Sigmoid colon (tissue), 7 donors: ENCODE results near the gene PTPN14. TPM values are rescaled to one million over a fixed set of nuclear protein-coding genes. Genes with fewer than 3 reads are reported as not detected.
"Not testable (repeated sequence)": the region's sequence is repeated elsewhere in the genome, so short reads cannot be mapped to it uniquely, and the experiment has no call there.

ENCODE experiments used
- DNase-seq: peaks from one replicate; pipeline ENCODE4 v3.0.0-alpha.2; 2019
- H3K27ac ChIP-seq, 4 donors: fragments of 200-600 bp; sonication (generic); one replicate each; pipeline ENCODE4 v1.5.1; 2016 to 2019; ENCODE audit warnings: mild to moderate bottlenecking in 1 of 4
- H3K27me3 ChIP-seq, 3 donors: fragments of 200-600 bp; sonication (generic); one replicate each; pipeline ENCODE4 v1.5.1; 2019; ENCODE audit warnings: mild to moderate bottlenecking in 1 of 3
- H3K36me3 ChIP-seq, 4 donors: fragments of 200-600 bp; sonication (generic); one replicate each; pipeline ENCODE4 v1.5.1; 2016 to 2019
- H3K4me1 ChIP-seq, 4 donors: fragments of 200-600 bp; sonication (generic); one replicate each; pipeline ENCODE4 v1.5.1; 2017 to 2019
- H3K4me3 ChIP-seq, 4 donors: fragments of 200-600 bp; sonication (generic); one replicate each; pipeline ENCODE4 v1.5.1; 2017 to 2019; ENCODE audit warnings: mild to moderate bottlenecking in 2 of 4, moderate library complexity in 1 of 4
- H3K9me3 ChIP-seq, 4 donors: fragments of 200-600 bp in 3 of 4; sonication (generic) in 3 of 4; one replicate each; pipeline versions ENCODE4 v1.5.1 to v1.6.1; 2013 to 2019
- EP300 ChIP-seq, 4 donors: sonication (generic); formaldehyde crosslinking; IDR thresholded peaks; one replicate each; pipeline ENCODE4 v1.6.1; 2017; ENCODE audit warnings: antibody characterized with exemption in 4 of 4
- POLR2A ChIP-seq, 2 donors: fragments of 450-650 bp; IDR thresholded peaks; one replicate each; pipeline ENCODE4 v1.6.1; 2016; ENCODE audit warnings: antibody characterized with exemption in 2 of 2, mild to moderate bottlenecking in 2 of 2, moderate library complexity in 2 of 2
- POLR2AphosphoS5 ChIP-seq, 4 donors: sonication (generic); formaldehyde crosslinking; IDR thresholded peaks; one replicate each; pipeline ENCODE4 v1.6.1; 2017; ENCODE audit warnings: antibody characterized with exemption in 4 of 4
- WGBS, 2 donors: extraction: QIAGEN DNeasy Blood & Tissue Kit; methylation state at CpG; one replicate each; pipeline ENCODE4 v1.1.7; 2013; 5-methylcytosine and 5-hydroxymethylcytosine counted together
- intact Hi-C: fragments of 100-400 bp; cut with DNase I; formaldehyde crosslinking; loops from one replicate; pipeline ENCODE4 v1.15.1; 2023
- polyA plus RNA-seq, 3 donors: library from polyadenylated mRNA; stranded (reverse); fragments of 200-250 nt; gene quantifications; one replicate each; pipeline ENCODE4 v1.2.3, GENCODE V29; 2013
- total RNA-seq, 4 donors: library from RNA; depleted of rRNA; stranded (reverse); fragments of >200 nt; gene quantifications; one replicate each; pipeline ENCODE4 v1.1.0, GENCODE V29; 2016
- TF ChIP-seq, protein P1 (sequence below), 4 experiments: fragments of 450-650 bp in 3 of 4; fragments of 200-600 bp in 1 of 4; IDR thresholded peaks; one replicate each; pipeline ENCODE4 v1.5.1; 2016 to 2019; ENCODE audit warnings: antibody characterized with exemption in 4 of 4, mild to moderate bottlenecking in 3 of 4, moderate library complexity in 2 of 4
- donor health status: healthy with polysubstance abuse.
- donor health status: Bipolar disorder and iron deficiency.
- donor health status: healthy.

The PTPN14 gene
- total RNA-seq (10 to 100 TPM; 20.1 to 35.5 (median 33.1) TPM), polyA plus RNA-seq (1 to 10 TPM in 1 of 3 donors, under 1 TPM in 2; 0.46 to 3.1 (median 0.60) TPM)

DNA sequence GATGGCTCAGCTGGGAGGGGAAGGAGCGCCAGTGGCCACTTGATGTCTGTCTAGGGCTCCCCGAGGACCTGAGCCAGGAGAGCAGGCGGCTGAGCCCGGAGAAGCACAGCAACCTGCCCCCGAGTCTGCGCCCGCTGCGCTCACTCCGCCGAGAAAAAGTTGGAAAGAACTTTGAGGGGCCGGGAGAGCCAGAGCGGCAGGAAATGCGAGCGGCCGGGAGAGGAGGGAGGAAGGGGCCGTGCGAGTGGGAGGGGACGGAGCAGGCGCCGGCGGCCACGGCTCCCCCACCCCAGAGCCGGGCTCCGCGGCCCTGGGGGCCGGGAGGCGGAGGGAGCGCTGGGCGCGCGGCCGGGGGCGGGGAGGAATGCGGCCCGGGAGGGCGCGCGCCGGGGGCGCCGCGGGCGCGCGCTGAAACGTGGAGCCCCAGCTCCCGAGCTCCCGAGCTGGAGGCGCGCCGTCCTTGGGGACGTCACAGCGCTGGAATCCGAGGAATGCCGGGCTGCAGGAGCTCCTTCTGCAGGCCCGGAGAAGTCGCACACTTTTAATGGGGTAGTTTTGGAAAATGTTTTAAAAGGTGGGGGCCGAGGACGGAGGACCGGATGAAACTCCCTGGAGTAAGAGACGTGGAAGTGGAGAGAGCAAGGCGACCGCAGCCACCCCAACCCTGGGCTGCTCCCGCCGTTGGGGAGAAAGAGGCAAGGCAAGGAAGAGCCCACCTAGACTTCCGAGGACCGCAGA lies at the start of gene PTPN14:
Gene PTPN14, minus strand, starts transcription at position 167 of the 738 bp plus-strand sequence. CDS start 86,799 bp downstream, outside the sequence.
- peak; percentile 95 for DNase-seq
- intact Hi-C loops: loop anchor here (2.0 to 10.0 kb wide), 2 partner anchors 163 to 217 kb away; no protein-coding TSS in a partner anchor
- 1% methylated on average over 67 of the region's 67 CpGs for WGBS, 2 donors
- Histone ChIP-seq H3K27ac (peak within 1 kb of the TSS; percentile 87 to 99 (median 98)), H3K9me3 (no peaks in the 10 kb centered on the region), H3K4me3 (peak within 1 kb of the TSS; percentile 67 to 92 (median 88)), H3K36me3 (no peaks in the 10 kb centered on the region), H3K27me3 (no peaks in the 10 kb centered on the region), H3K4me1 (peaks cover 0 to 45% (median 36%) of the 10 kb centered on the region in 4 donors)
- TF ChIP-seq EP300 (IDR thresholded peaks at IDR 0.05) (peak in 1 of 4 donors; percentile 23), POLR2A (IDR thresholded peaks at IDR 0.05) (peak; percentile 38 to 71), POLR2AphosphoS5 (IDR thresholded peaks at IDR 0.05) (peak; percentile 56 to 91 (median 73))
- TF ChIP-seq, protein P1, sequence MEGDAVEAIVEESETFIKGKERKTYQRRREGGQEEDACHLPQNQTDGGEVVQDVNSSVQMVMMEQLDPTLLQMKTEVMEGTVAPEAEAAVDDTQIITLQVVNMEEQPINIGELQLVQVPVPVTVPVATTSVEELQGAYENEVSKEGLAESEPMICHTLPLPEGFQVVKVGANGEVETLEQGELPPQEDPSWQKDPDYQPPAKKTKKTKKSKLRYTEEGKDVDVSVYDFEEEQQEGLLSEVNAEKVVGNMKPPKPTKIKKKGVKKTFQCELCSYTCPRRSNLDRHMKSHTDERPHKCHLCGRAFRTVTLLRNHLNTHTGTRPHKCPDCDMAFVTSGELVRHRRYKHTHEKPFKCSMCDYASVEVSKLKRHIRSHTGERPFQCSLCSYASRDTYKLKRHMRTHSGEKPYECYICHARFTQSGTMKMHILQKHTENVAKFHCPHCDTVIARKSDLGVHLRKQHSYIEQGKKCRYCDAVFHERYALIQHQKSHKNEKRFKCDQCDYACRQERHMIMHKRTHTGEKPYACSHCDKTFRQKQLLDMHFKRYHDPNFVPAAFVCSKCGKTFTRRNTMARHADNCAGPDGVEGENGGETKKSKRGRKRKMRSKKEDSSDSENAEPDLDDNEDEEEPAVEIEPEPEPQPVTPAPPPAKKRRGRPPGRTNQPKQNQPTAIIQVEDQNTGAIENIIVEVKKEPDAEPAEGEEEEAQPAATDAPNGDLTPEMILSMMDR (IDR thresholded peaks at IDR 0.05): peak in 2 of 4 experiments; percentile 16 to 17

DNA sequence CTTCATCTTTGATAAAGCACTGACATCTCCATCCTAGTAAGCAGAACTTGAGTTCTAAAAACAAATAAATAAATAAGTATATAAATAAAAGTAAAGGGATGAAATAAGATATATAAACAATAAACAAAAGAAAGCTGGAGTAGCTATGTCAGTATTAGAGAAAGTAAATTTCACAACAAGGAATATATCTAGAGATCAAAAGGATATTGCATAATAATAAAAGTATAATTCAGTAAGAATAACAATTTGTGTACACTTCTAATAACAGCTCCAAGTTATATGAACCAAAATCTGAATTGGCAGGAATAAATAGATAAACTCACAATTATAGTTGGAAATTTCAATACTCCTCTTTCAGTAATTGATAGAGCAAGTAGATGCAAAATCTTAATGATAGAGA lies 41.8 kb upstream of the PTPN14 start:
- no peaks in the 10 kb centered on the region for H3K36me3 ChIP-seq
- no peak for DNase-seq
- H3K9me3 ChIP-seq: no peaks in the 10 kb centered on the region
- no peak overlapping the region for H3K27ac ChIP-seq
- H3K4me1 ChIP-seq: no peaks in the 10 kb centered on the region
- TF ChIP-seq POLR2AphosphoS5 (IDR thresholded peaks at IDR 0.05): no peak
- TF ChIP-seq POLR2A (IDR thresholded peaks at IDR 0.05): no peak
- TF ChIP-seq, protein P1 (IDR thresholded peaks at IDR 0.05): no peak
- no peaks in the 10 kb centered on the region for H3K27me3 ChIP-seq
- intact Hi-C loops: no loop called here
- H3K4me3 ChIP-seq: no peak overlapping the region

DNA sequence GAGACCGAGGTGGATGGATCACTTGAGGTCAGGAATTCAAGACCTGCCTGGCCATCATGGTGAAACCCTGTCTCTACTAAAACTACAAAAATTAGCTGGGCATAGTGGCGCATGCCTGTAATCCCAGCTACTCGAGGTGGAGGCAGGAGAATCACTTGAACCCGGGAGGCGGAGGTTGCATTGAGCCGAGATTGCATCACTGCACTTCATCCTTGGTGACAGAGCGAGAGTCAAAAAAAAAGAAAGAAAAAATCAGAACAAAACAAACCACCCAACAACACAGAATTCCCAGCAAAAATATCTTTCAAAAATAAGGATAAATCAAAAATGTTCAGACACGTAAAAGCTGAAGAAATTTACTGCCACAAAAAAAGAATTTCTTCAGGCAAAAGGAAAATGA lies 40.5 kb upstream of the PTPN14 start:
- H3K4me1 ChIP-seq, H3K27ac ChIP-seq, H3K4me3 ChIP-seq, H3K36me3 ChIP-seq, H3K27me3 ChIP-seq, DNase-seq, H3K9me3 ChIP-seq, intact Hi-C loops: not testable (repeated sequence)
- 89 to 93% methylated on average over 8 of the region's 8 CpGs for WGBS, 2 donors

GRCh38 chr1:214590696-214591095 lies 39.3 kb upstream of the PTPN14 start:
- H3K4me3 ChIP-seq: no peak overlapping the region
- intact Hi-C loops: no loop called here
- TF ChIP-seq POLR2A (IDR thresholded peaks at IDR 0.05): no peak
- no peak for TF ChIP-seq POLR2AphosphoS5 (IDR thresholded peaks at IDR 0.05)
- no peak for TF ChIP-seq EP300 (IDR thresholded peaks at IDR 0.05)
- TF ChIP-seq, protein P1 (IDR thresholded peaks at IDR 0.05): no peak
- H3K27me3 ChIP-seq: no peaks in the 10 kb centered on the region
- WGBS, 2 donors: 74 to 85% methylated on average over 5 of the region's 5 CpGs
- DNase-seq: no peak
- H3K4me1 ChIP-seq: no peaks in the 10 kb centered on the region
- no peak overlapping the region for H3K27ac ChIP-seq
- H3K9me3 ChIP-seq: no peaks in the 10 kb centered on the region
- H3K36me3 ChIP-seq: no peaks in the 10 kb centered on the region

- 90 to 92% methylated on average over 4 of the region's 4 CpGs for WGBS, 2 donors
- H3K36me3 ChIP-seq: no peaks in the 10 kb centered on the region
- intact Hi-C loops: loop anchor here (5.0 kb wide), 1 partner anchor 327 kb away; no protein-coding TSS in a partner anchor
- H3K4me3 ChIP-seq: no peak overlapping the region
- H3K27ac ChIP-seq: no peak overlapping the region
- H3K27me3 ChIP-seq: no peaks in the 10 kb centered on the region
- no peak for TF ChIP-seq POLR2AphosphoS5 (IDR thresholded peaks at IDR 0.05)
- TF ChIP-seq, protein P1 (IDR thresholded peaks at IDR 0.05): no peak
- TF ChIP-seq EP300 (IDR thresholded peaks at IDR 0.05): no peak
- no peak for TF ChIP-seq POLR2A (IDR thresholded peaks at IDR 0.05)
- H3K9me3 ChIP-seq: no peaks in the 10 kb centered on the region
- peaks cover 0 to 10% (median 5%) of the 10 kb centered on the region in 4 donors for H3K4me1 ChIP-seq
- no peak for DNase-seq
Observed at GRCh38 chr1:214588963-214589597, 37.7 kb upstream of the PTPN14 start.
